Measurements from ENCODE around the gene PRAMEF9. TPM values are rescaled to one million over a fixed set of nuclear protein-coding genes. Genes with fewer than 3 reads are reported as not detected.
"Not testable (repeated sequence)": the region's sequence is repeated elsewhere in the genome, so short reads cannot be mapped to it uniquely, and the experiment has no call there.

PRAMEF9 gene
- total RNA-seq: not detected

DNA sequence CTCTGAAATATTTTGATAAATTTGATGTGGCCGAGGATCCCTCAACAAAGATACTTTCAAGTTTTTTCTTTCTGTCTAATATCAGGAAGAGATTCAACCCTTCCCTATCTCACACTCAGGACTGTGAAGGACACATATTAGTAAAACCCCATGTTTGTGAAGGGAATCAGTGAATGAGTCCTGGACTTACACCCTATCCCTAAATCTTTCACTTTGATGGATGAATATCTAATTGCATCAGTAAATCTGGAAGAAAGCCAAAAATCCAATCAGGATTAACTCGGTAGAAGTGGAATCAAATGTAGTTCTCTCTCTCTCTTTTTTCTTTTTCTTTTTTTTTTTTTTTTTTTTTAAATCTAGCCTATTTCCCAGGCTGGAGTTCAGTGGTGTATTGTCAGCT lies at the start of gene PRAMEF9:
Gene PRAMEF9, plus strand, starts transcription at position 301 of the 400 bp plus-strand sequence. CDS start 3,433 bp downstream, outside the sequence.
- DNase-seq: not testable (repeated sequence)

GRCh38 chr1:13155909-13156308 lies 15.7 kb upstream of the PRAMEF9 start, which contains the start of gene PRAMEF26:
TSS of gene PRAMEF26 (minus strand) at chr1:13156009. CDS start at chr1:13153095, 2,914 bp downstream.
- not testable (repeated sequence) for DNase-seq

- DNase-seq: not testable (repeated sequence)
Observed at GRCh38 chr1:13165531-13165930, 6.1 kb upstream of the PRAMEF9 start, which contains the start of gene HNRNPCL4. TSS of gene HNRNPCL4 (minus strand) at chr1:13165631. CDS start at chr1:13165467, 164 bp downstream.

GRCh38 chr1:13201309-13201708 lies 29.7 kb downstream of the PRAMEF9 start, which contains the start of gene PRAMEF13:
TSS of gene PRAMEF13 (minus strand) at chr1:13201409. CDS start at chr1:13199589, 1,820 bp downstream.
- not testable (repeated sequence) for DNase-seq

- not testable (repeated sequence) for DNase-seq
Observed at GRCh38 chr1:13208712-13209111, 37.1 kb downstream of the PRAMEF9 start.

- not testable (repeated sequence) for DNase-seq
Observed at GRCh38 chr1:13216619-13217018, 45.0 kb downstream of the PRAMEF9 start.

DNA sequence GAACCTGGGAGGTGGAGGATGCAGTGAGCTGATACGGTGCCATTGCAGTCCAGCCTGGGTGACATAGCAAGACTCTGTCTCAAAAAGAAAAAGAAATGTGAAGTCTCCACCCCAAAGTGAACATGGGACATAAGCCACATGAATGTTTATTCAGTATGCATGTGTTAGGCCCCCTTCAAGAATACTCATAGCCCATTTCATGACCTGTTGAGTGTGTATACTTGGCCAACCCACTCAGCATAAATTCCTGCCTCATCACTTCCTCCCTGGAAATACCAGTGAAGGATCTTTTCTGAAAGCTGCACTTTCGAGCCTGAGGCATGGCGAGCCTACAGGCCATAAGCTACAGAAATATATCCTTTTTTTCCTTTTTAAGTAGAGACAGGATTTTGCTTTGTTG lies 47.6 kb downstream of the PRAMEF9 start:
- DNase-seq: not testable (repeated sequence)

DNA sequence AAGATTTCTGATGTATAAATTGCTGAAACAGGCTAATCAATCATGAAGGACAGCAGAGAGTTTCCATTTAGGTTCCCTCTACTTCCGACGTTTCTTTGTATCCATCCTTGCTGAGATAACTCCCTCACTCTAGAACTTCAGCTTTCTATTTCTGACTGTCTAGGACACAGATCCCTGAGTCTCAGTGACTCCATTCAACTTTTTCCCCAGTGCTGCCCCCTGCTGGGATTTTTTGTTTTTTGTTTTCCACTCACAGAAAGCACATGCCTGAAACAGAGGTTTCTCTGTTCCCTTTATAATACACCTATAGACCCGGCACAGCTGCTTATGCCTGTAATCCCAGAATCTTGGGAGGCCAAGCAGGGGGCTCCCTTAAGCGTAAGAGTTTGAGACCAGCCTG lies 51.1 kb downstream of the PRAMEF9 start:
- DNase-seq: not testable (repeated sequence)

GRCh38 chr1:13224480-13225060 lies 52.9 kb downstream of the PRAMEF9 start:
- no peak for DNase-seq

GRCh38 chr1:13225675-13226204 lies 54.1 kb downstream of the PRAMEF9 start, which contains the start of gene PRAMEF18:
TSS of gene PRAMEF18 (minus strand) at chr1:13226154. CDS start at chr1:13226106, 48 bp downstream.
- not testable (repeated sequence) for DNase-seq

GRCh38 chr1:13227271-13228055 lies 55.8 kb downstream of the PRAMEF9 start:
- not testable (repeated sequence) for DNase-seq

GRCh38 chr1:13228343-13228781 lies 56.7 kb downstream of the PRAMEF9 start:
- no peak for DNase-seq
